Measurements from ENCODE around the gene SEL1L2. TPM values are rescaled to one million over a fixed set of nuclear protein-coding genes. Genes with fewer than 3 reads are reported as not detected.

Gene SEL1L2
- total RNA-seq, 1 donor from 2014 or later, result not detected

Other genes starting within 250 kb of the SEL1L2 start
- gene ESF1, start 205.7 kb downstream of the SEL1L2 start, total RNA-seq, result 11.6 and 13.4 TPM in 2 replicates
- gene NDUFAF5, start 205.6 kb downstream of the SEL1L2 start, total RNA-seq, result 21.4 and 23.8 TPM in 2 replicates
- 0.23 and 0.51 TPM in 2 replicates for gene MACROD2, start 4.9 kb upstream of the SEL1L2 start, total RNA-seq